ENCODE measurements around the gene PDZD7. TPM values are rescaled to one million over a fixed set of nuclear protein-coding genes. Genes with fewer than 3 reads are reported as not detected.

The PDZD7 gene
- total RNA-seq, 4 donors from 2014 or later = under 0.01 to 1.3 (median 0.61) TPM; not detected in 1

DNA sequence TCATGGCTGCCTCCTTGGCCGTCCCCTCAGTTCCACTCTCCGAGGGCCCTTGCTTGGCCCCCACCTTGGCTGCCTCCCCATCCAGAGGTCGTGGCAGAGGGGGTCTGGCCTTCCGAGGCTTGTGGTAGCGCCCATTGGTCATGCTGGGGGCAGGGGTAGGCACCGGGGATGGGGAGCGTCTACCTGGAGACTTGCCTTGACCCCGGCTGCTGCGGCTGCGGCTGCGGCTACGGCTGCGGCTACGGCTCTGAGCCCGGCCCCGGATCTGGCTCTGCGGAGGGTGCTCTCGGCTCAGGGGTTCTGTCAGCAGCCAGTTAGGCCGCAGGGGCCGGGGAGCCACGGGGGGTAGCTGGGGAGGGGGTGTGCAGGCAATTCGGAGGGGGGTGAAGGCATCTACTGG, 20.6 kb downstream of the PDZD7 start:
- Histone ChIP-seq H3K36me3 (no peaks in the 10 kb centered on the region), H3K27me3 (no peaks in the 10 kb centered on the region), H3K4me1 (peaks cover 4 to 6% of the 10 kb centered on the region in 2 donors), H3K27ac (no peak overlapping the region), H3K9me3 (no peaks in the 10 kb centered on the region), H3K4me3 (no peak overlapping the region)
- no peak for DNase-seq
- TF ChIP-seq, protein P1, sequence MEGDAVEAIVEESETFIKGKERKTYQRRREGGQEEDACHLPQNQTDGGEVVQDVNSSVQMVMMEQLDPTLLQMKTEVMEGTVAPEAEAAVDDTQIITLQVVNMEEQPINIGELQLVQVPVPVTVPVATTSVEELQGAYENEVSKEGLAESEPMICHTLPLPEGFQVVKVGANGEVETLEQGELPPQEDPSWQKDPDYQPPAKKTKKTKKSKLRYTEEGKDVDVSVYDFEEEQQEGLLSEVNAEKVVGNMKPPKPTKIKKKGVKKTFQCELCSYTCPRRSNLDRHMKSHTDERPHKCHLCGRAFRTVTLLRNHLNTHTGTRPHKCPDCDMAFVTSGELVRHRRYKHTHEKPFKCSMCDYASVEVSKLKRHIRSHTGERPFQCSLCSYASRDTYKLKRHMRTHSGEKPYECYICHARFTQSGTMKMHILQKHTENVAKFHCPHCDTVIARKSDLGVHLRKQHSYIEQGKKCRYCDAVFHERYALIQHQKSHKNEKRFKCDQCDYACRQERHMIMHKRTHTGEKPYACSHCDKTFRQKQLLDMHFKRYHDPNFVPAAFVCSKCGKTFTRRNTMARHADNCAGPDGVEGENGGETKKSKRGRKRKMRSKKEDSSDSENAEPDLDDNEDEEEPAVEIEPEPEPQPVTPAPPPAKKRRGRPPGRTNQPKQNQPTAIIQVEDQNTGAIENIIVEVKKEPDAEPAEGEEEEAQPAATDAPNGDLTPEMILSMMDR (IDR thresholded peaks at IDR 0.05) = no peak
- no peak for TF ChIP-seq POLR2A (IDR thresholded peaks at IDR 0.05)
- intact Hi-C loops (cut with DNase I; ENCODE audit: low total_unique reads) = no loop called here

DNA sequence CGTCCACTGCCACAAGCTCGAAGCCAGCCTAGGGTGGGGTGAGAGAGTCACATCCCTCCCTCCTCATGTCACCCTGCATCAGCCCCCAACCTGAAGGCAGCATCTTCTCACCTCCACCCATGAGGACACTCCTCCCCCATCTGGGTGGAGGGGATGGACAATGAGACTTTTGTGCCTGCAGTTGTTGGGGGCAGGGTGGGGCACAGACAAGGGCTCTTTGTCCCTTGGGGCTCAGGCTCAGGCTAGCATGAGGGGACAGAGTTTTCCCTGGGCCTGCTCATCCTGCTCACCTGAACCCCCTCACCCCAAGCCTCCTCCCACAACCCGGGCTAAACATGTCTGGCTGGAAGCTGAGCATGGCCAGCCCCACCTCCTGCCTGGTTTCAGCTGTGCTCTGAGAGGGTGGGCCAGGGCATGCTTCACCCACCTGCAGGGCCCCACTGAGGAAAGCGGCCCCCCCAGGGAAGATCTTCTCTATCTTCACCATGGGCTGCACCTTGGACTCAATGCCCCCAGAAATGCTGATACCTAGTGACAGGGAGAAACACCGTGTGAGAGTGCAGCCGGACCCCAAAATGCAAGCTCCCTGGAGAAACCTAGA, 22.0 kb downstream of the PDZD7 start:
- H3K9me3 ChIP-seq = no peaks in the 10 kb centered on the region
- no peaks in the 10 kb centered on the region for H3K27me3 ChIP-seq
- DNase-seq = no peak
- peak overlapping the region in 1 of 2 donors; percentile 61 for H3K27ac ChIP-seq
- H3K36me3 ChIP-seq = no peaks in the 10 kb centered on the region
- TF ChIP-seq, protein P1 (IDR thresholded peaks at IDR 0.05) = no peak
- no peak for TF ChIP-seq POLR2A (IDR thresholded peaks at IDR 0.05)
- H3K4me1 ChIP-seq = peaks cover 4 to 6% of the 10 kb centered on the region in 2 donors
- intact Hi-C loops (cut with DNase I; ENCODE audit: low total_unique reads) = no loop called here
- H3K4me3 ChIP-seq = no peak overlapping the region

DNA sequence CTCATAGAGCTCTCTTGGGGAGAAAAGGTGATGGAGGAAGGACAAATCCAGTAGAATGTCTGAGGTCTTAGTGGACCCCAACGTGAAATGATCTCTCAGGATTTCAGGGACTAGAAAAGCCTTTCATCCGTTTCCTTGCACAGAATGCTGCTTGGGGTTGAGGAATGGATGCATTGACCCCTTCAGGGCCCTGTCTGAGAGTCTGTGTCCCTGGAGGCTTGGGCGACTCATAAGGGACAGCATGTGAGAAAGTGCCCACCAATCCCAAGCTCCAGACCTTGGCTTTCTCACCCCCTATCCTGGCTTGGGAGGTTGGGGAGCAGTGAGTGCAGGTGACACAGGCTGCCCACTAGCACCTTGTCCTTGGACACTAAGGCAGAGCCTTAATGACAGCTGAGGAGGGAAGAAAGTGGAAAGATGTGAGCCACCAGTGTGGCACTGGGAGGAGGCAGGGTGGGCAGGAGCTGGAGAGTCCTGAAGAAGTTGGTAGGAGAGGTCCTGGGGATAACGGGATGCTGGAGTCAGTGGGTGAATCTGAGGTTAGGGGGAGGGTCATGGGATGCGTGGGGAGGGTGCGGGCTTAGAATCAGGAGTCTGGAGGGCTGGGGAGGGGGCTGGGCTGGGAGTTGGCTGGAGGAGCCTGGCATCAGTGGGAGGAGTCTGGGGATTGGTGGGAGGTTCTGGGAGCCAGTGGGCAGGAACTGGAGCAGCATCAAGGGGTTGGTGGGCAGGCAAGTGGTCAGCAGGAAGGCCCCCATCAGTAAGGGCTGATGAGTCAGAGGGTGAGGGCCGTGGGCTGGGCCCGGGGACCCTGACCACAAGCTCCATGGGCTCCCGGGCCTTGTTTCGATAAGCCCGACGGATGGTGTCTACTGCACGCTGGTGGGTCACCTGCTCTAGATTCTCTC, 22.8 kb downstream of the PDZD7 start:
- TF ChIP-seq POLR2A (IDR thresholded peaks at IDR 0.05) = no peak
- TF ChIP-seq, protein P1 (IDR thresholded peaks at IDR 0.05) = no peak
- no peak overlapping the region for H3K4me3 ChIP-seq
- peak overlapping the region; percentile 61 to 71 for H3K27ac ChIP-seq
- no peak for DNase-seq
- no peaks in the 10 kb centered on the region for H3K27me3 ChIP-seq
- no peaks in the 10 kb centered on the region for H3K36me3 ChIP-seq
- peaks cover 4 to 6% of the 10 kb centered on the region in 2 donors for H3K4me1 ChIP-seq
- no peaks in the 10 kb centered on the region for H3K9me3 ChIP-seq
- intact Hi-C loops (cut with DNase I; ENCODE audit: low total_unique reads) = no loop called here

DNA sequence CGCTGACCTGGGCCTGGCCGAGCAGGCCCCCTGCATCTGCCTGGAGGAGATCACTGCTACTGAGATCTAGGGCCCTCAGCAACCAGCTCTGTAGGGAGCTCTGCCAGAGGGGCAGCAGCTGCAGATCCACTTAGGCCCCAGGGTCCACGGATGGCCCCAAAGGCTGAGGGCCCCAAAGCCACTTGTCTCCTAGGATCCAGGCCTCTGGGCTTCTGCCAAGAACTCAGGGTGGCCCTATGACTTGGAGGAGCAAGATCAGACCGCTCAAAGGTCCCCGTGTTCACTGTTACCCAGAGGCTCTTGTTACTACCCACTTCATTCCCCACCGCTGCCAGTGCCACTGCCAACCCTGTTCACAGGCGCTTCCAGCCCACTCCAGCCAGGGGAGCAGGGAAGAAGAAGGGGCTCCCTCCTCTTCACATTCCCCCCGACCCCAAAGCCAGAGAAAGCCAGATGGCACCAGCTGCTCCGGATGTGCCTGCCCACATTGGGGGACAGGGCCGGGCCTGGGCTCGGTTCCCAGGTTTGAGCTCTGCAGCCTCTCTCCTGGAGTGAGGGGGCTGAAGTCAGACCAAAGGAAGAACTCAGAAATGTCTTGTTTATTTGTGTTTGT, 23.7 kb downstream of the PDZD7 start:
- Histone ChIP-seq H3K27ac (peak overlapping the region; percentile 64 to 71), H3K9me3 (no peaks in the 10 kb centered on the region), H3K4me1 (peaks cover 5 to 6% of the 10 kb centered on the region in 2 donors), H3K36me3 (no peaks in the 10 kb centered on the region), H3K27me3 (no peaks in the 10 kb centered on the region), H3K4me3 (no peak overlapping the region)
- intact Hi-C loops (cut with DNase I; ENCODE audit: low total_unique reads) = no loop called here
- peak in 1 of 2 donors; percentile 38 for DNase-seq
- TF ChIP-seq, protein P1 (IDR thresholded peaks at IDR 0.05) = no peak
- no peak for TF ChIP-seq POLR2A (IDR thresholded peaks at IDR 0.05)
